ENCODE results near the gene ME1. TPM values are rescaled to one million over a fixed set of nuclear protein-coding genes. Genes with fewer than 3 reads are reported as not detected.

The ME1 gene
- total and polyA plus RNA-seq, 9 of the 15 experiments (the other 6 are each of a cell fraction or from before 2014, with no cell fraction given): 3.2 to 10.4 (median 5.5) TPM

GRCh38 chr6:83467620-83468036, 36.8 kb upstream of the ME1 start:
- CTCF ChIA-PET (ENCODE audit: low intra/inter-chr PET ratio): no interaction called here
- no peaks in the 10 kb centered on the region for H3K36me3 ChIP-seq (ENCODE audit: control insufficient read depth, insufficient read depth, low read length)
- POLR2A ChIA-PET: no interaction called here
- H3K4me3 ChIP-seq: no peak overlapping the region
- H3K27ac ChIP-seq (ENCODE audit: extremely low read depth, low read depth, low read length): no peak overlapping the region
- BruUV-seq (replicated peaks): no TSS peak
- H3K9ac ChIP-seq (ENCODE audit: insufficient read depth in 1 of 2, low read depth in 2 of 2, low read length in 2 of 2): no peak overlapping the region
- in situ Hi-C loops (cut with MboI) (no loop called here), intact Hi-C loops (cut with micrococcal nuclease) (no loop called here)
- no peaks in the 10 kb centered on the region for H4K20me1 ChIP-seq (replicated peaks; ENCODE audit: control insufficient read depth, insufficient read depth, low read length)
- peak overlapping the region; percentile 23; the same call in 1 of the 2 replicates for H2AFZ ChIP-seq (ENCODE audit: low read depth, low read length)
- ATAC-seq (peak; percentile 70), FAIRE-seq (no peak), DNase-seq (ENCODE audit: extremely low read depth in 1 of 4, low spot score in 3 of 4) (peak in 1 of 4 experiments; percentile 14)
- H3K79me2 ChIP-seq (ENCODE audit: control insufficient read depth, insufficient read depth, low read length): no peaks in the 10 kb centered on the region
- no peak overlapping the region; the same call in 1 of the 2 replicates for H3K4me2 ChIP-seq (ENCODE audit: insufficient read depth, low read length)
- H3K27me3 ChIP-seq (ENCODE audit: control insufficient read depth in 2 of 2, insufficient read depth in 2 of 2, low read length in 2 of 2): no peaks in the 10 kb centered on the region; a peak in 1 of 5 replicates
- WGBS (ENCODE audit: insufficient coverage, low coverage, missing lambda C conversion rate): 6% methylated on average over 3 of the region's 3 CpGs
- no peaks in the 10 kb centered on the region for H3K9me3 ChIP-seq (replicated peaks; ENCODE audit: control insufficient read depth, insufficient read depth, low read depth, low read length)
- no peaks in the 10 kb centered on the region for H3K9me1 ChIP-seq (ENCODE audit: control insufficient read depth, insufficient read depth, low read length)
- H3K4me1 ChIP-seq (replicated peaks in 1 of 2; ENCODE audit: control insufficient read depth in 2 of 2, insufficient read depth in 2 of 2, low read length in 2 of 2): peaks cover 0 to 3% of the 10 kb centered on the region in 2 experiments; a peak in 2 of 5 replicates
- no peak for TF ChIP-seq ZNF280B (CRISPR knock-in tag; IDR thresholded peaks at IDR 0.05)
- TF ChIP-seq MLX (CRISPR knock-in tag; conservative IDR thresholded peaks at IDR 0.05): no peak
- no peak for TF ChIP-seq SMAD3 (CRISPR knock-in tag; conservative IDR thresholded peaks at IDR 0.05)
- no peak for TF ChIP-seq EZH2 (IDR thresholded peaks at IDR 0.05; ENCODE audit: borderline replicate concordance, low read depth, low read length)
- no peak for TF ChIP-seq MAZ (CRISPR knock-in tag; conservative IDR thresholded peaks at IDR 0.05 in 1 of 2, IDR thresholded peaks at IDR 0.05 in 1 of 2)
- TF ChIP-seq HMG20A (CRISPR knock-in tag; conservative IDR thresholded peaks at IDR 0.05): no peak
- no peak for TF ChIP-seq KAT2B (IDR thresholded peaks at IDR 0.05; ENCODE audit: low read depth, low read length)
- no peak for TF ChIP-seq HDAC2 (IDR thresholded peaks at IDR 0.05)
- TF ChIP-seq NFIC (IDR thresholded peaks at IDR 0.05): 0 out of 2 replicates have a peak, but pooled peaks have one; percentile 7
- no peak for TF ChIP-seq TCF7L2 (IDR thresholded peaks at IDR 0.05; ENCODE audit: low read depth, low read length)
- no peak for TF ChIP-seq SP2 (IDR thresholded peaks at IDR 0.05; ENCODE audit: extremely low read depth, low read depth, low read length, poor library complexity, severe bottlenecking)
- TF ChIP-seq ATF1 (CRISPR knock-in tag; IDR thresholded peaks at IDR 0.05): no peak
- TF ChIP-seq ATF1 (tag; IDR thresholded peaks at IDR 0.05): peak; percentile 17; the same call in 1 of the 2 replicates
- no peak for TF ChIP-seq ZBTB9 (CRISPR knock-in tag; IDR thresholded peaks at IDR 0.05)
- TF ChIP-seq CBX3 (IDR thresholded peaks at IDR 0.05; ENCODE audit: borderline replicate concordance in 1 of 2, low read length in 2 of 2): no peak
- no peak for TF ChIP-seq NCOR1 (IDR thresholded peaks at IDR 0.05)
- no peak for TF ChIP-seq MCM5 (IDR thresholded peaks at IDR 0.05; ENCODE audit: low read depth)
- TF ChIP-seq GATAD2B (IDR thresholded peaks at IDR 0.05; ENCODE audit: borderline replicate concordance): no peak
- TF ChIP-seq FOXJ2 (tag; IDR thresholded peaks at IDR 0.05): 0 out of 2 replicates have a peak, but pooled peaks have one; percentile 47
- TF ChIP-seq NR4A1 (CRISPR knock-in tag; IDR thresholded peaks at IDR 0.05): no peak
- no peak for TF ChIP-seq NR4A1 (tag; IDR thresholded peaks at IDR 0.05)
- TF ChIP-seq ATF7 (IDR thresholded peaks at IDR 0.05): peak; percentile 56
- no peak for TF ChIP-seq ASH1L (IDR thresholded peaks at IDR 0.05; ENCODE audit: borderline replicate concordance, low read depth, partially characterized antibody)

All from K562 (cell line).